HCT116 (cell line): ENCODE results near the gene EP300. TPM values are rescaled to one million over a fixed set of nuclear protein-coding genes. Genes with fewer than 3 reads are reported as not detected.

ENCODE experiments used
- ATAC-seq: fragments of 200-7000 bp; cut with Tn5 transposase; 2 replicates; pipeline ENCODE4 v1.9.1; 2020; ENCODE audit warnings: mild to moderate bottlenecking, moderate library complexity
- BruUV-seq: library from RNA; stranded (reverse); fragments of 400-500 nt; replicated peaks from 2 replicates; lab custom pipeline; 2021; lab: Mats Ljungman, UMichigan
- CTCF ChIA-PET: fragments of 300-600 bp; sonication (Branson Sonifier 250); formaldehyde crosslinking; loops from one replicate; lab custom pipeline; 2021; ENCODE audit warnings: antibody characterized with exemption; lab: Charles Lee
- POLR2A ChIA-PET: fragments of 300-600, 350-600 bp; sonication (Branson Sonifier 250); formaldehyde crosslinking; loops from one replicate; lab custom pipeline; 2021; ENCODE audit warnings: antibody characterized with exemption; lab: Charles Lee
- RAD21 ChIA-PET, 2 experiments: fragments of 300-600 bp; sonication (Branson Sonifier 250); formaldehyde crosslinking; loops; one replicate each; lab custom pipeline; 2023; ENCODE audit warnings: low total read pairs in 2 of 2; ENCODE audit not compliant: uncharacterized antibody in 2 of 2, unreplicated experiment in 2 of 2, low non-redundant PET in 1 of 2; lab: Charles Lee
- DNase-seq: peaks from one replicate; pipeline ENCODE4 v3.0.0-alpha.2; 2010; ENCODE audit warnings: low read depth, low spot score
- H2AFZ ChIP-seq: fragments of 200-600 bp; shearing (Covaris generic), sonication (generic); 2 replicates; pipeline ENCODE4 v1.6.1; 2017; ENCODE audit warnings: low read depth, mixed run types, mixed read lengths, antibody characterized with exemption, low read length; ENCODE audit not compliant: poor library complexity, severe bottlenecking
- H3K27ac ChIP-seq: 2 replicates; pipeline ENCODE4 v1.5.1; 2012; ENCODE audit warnings: low read depth, low read length
- H3K27me3 ChIP-seq: fragments of 200-600 bp; sonication (generic); 2 replicates; pipeline ENCODE4 v1.6.1; 2016; ENCODE audit warnings: mixed run types, low read length, mixed read lengths; ENCODE audit not compliant: insufficient read depth
- H3K36me3 ChIP-seq, 2 experiments: fragments of 200-500 bp in 1 of 2; fragments of 200-600 bp in 1 of 2; sonication (Bioruptor generic) in 1 of 2; sonication (generic) in 1 of 2; 2 replicates each; pipeline versions ENCODE4 v1.5.1 to v1.6.1; 2014 to 2016; ENCODE audit warnings: low read length in 2 of 2, inconsistent platforms in 1 of 2, mixed read lengths in 1 of 2, mixed run types in 1 of 2; ENCODE audit not compliant: insufficient read depth in 2 of 2, control insufficient read depth in 1 of 2
- H3K4me1 ChIP-seq, 2 experiments: fragments of 200-600 bp in 1 of 2; sonication (generic) in 1 of 2; 2 replicates each; pipeline versions ENCODE4 v1.5.1 to v1.6.1; 2012 to 2017; ENCODE audit warnings: low read length in 2 of 2, inconsistent platforms in 1 of 2, mild to moderate bottlenecking in 1 of 2, mixed read lengths in 1 of 2, mixed run types in 1 of 2, moderate library complexity in 1 of 2; ENCODE audit not compliant: insufficient read depth in 2 of 2, control insufficient read depth in 1 of 2
- H3K4me2 ChIP-seq: fragments of 200-600 bp; sonication (generic); 2 replicates; pipeline ENCODE4 v1.6.1; 2017; ENCODE audit warnings: mixed run types, low read length, mixed read lengths
- H3K4me3 ChIP-seq, 2 experiments: fragments of 200-600 bp in 1 of 2; sonication (generic) in 1 of 2; replicated peaks in 1 of 2; 2 replicates each; pipeline ENCODE4 v1.5.1; 2011 to 2016; ENCODE audit warnings: low read length in 2 of 2, control low read depth in 1 of 2, low read depth in 1 of 2, mild to moderate bottlenecking in 1 of 2, mixed read lengths in 1 of 2, mixed run types in 1 of 2
- H3K79me2 ChIP-seq: fragments of 200-600 bp; sonication (generic); 2 replicates; pipeline ENCODE4 v1.6.1; 2017; ENCODE audit warnings: mild to moderate bottlenecking, mixed run types, low read length, moderate library complexity, mixed read lengths; ENCODE audit not compliant: insufficient read depth
- H3K9ac ChIP-seq: fragments of 200-600 bp; sonication (generic); 2 replicates; pipeline ENCODE4 v1.6.1; 2016; ENCODE audit warnings: low read length, mixed read lengths
- H3K9me2 ChIP-seq: fragments of 200-600 bp; sonication (generic), shearing (Covaris generic); 2 replicates; pipeline ENCODE4 v1.6.1; 2017; ENCODE audit warnings: mixed run types, mild to moderate bottlenecking, moderate library complexity; ENCODE audit not compliant: insufficient read depth
- H3K9me3 ChIP-seq, 2 experiments: fragments of 200-500 bp in 1 of 2; fragments of 200-600 bp in 1 of 2; sonication (Bioruptor generic) in 1 of 2; sonication (generic) in 1 of 2; 2 replicates each; pipeline ENCODE4 v1.6.1; 2014 to 2017; ENCODE audit warnings: low read length in 2 of 2, mixed read lengths in 2 of 2, inconsistent platforms in 1 of 2, low read depth in 1 of 2, mild to moderate bottlenecking in 1 of 2, mixed run types in 1 of 2, moderate library complexity in 1 of 2; ENCODE audit not compliant: control insufficient read depth in 1 of 2, insufficient read depth in 1 of 2
- H4K20me1 ChIP-seq: fragments of 200-600 bp; sonication (generic), shearing (Covaris generic); 2 replicates; pipeline ENCODE4 v1.6.1; 2017; ENCODE audit warnings: mixed run types, mild to moderate bottlenecking, moderate library complexity; ENCODE audit not compliant: insufficient read depth
- ATF3 ChIP-seq: IDR thresholded peaks from 2 replicates; pipeline ENCODE4 v1.6.1; 2012
- CBX3 ChIP-seq: IDR thresholded peaks from 2 replicates; pipeline ENCODE4 v1.6.1; 2012; ENCODE audit warnings: low read depth
- CTCF ChIP-seq, 3 experiments: fragments of 200-600 bp in 1 of 3; sonication (generic) in 1 of 3; IDR thresholded peaks in 2 of 3; conservative IDR thresholded peaks in 1 of 3; 2 replicates each; pipeline ENCODE4 v1.5.1; 2012 to 2017; ENCODE audit warnings: low read depth in 2 of 3, low read length in 2 of 3, antibody characterized with exemption in 1 of 3, borderline replicate concordance in 1 of 3, control low read depth in 1 of 3, mild to moderate bottlenecking in 1 of 3, mixed read lengths in 1 of 3, mixed run types in 1 of 3, moderate library complexity in 1 of 3; ENCODE audit not compliant: insufficient read depth in 1 of 3
- EGR1 ChIP-seq: IDR thresholded peaks from 2 replicates; pipeline ENCODE4 v1.6.1; 2012; ENCODE audit warnings: low read depth
- ELF1 ChIP-seq: IDR thresholded peaks from 2 replicates; pipeline ENCODE4 v1.6.1; 2012; ENCODE audit warnings: low read depth, borderline replicate concordance
- EZH2 ChIP-seq: fragments of 200-600 bp; sonication (generic); IDR thresholded peaks from 2 replicates; pipeline ENCODE4 v1.6.1; 2017; ENCODE audit warnings: antibody characterized with exemption, mixed run types
- JUND ChIP-seq: IDR thresholded peaks from 2 replicates; pipeline ENCODE4 v1.6.1; 2012
- MAX ChIP-seq: IDR thresholded peaks from 2 replicates; pipeline ENCODE4 v1.6.1; 2012
- RAD21 ChIP-seq: IDR thresholded peaks from 2 replicates; pipeline ENCODE4 v1.6.1; 2012; ENCODE audit warnings: low read depth, mild to moderate bottlenecking
- SIN3A ChIP-seq: IDR thresholded peaks from 2 replicates; pipeline ENCODE4 v1.6.1; 2012; ENCODE audit warnings: low read depth
- SP1 ChIP-seq: IDR thresholded peaks from 2 replicates; pipeline ENCODE4 v1.6.1; 2012; ENCODE audit warnings: low read depth
- TCF7L2 ChIP-seq: IDR thresholded peaks from 2 replicates; pipeline ENCODE4 v1.7.0; 2011; ENCODE audit warnings: borderline replicate concordance, inconsistent platforms; ENCODE audit not compliant: insufficient read depth, insufficient read length; ENCODE audit errors: extremely low read depth
- YY1 ChIP-seq: IDR thresholded peaks from 2 replicates; pipeline ENCODE4 v1.6.1; 2011; ENCODE audit warnings: low read length, low read depth, moderate library complexity, mild to moderate bottlenecking; ENCODE audit not compliant: insufficient replicate concordance; ENCODE audit errors: extremely low read depth
- ZFX ChIP-seq: fragments of 450-650 bp; IDR thresholded peaks from 2 replicates; pipeline ENCODE4 v1.6.1; 2017
- ZNF274 ChIP-seq: fragments of 200-500 bp; sonication (Bioruptor generic); IDR thresholded peaks from 2 replicates; pipeline ENCODE4 v1.6.1; 2014; ENCODE audit warnings: mild to moderate bottlenecking, low read depth, low read length, inconsistent platforms
- intact Hi-C: fragments of 100-400 bp; cut with micrococcal nuclease; formaldehyde crosslinking; loops from 2 replicates; pipeline ENCODE4 v1.10.0; 2022
- total RNA-seq: library from RNA; stranded (reverse); gene quantifications from one replicate; pipeline ENCODE4 v1.2.1, GENCODE V29; 2021; ENCODE audit not compliant: unreplicated experiment

Gene EP300
- total RNA-seq, 1 experiment from 2014 or later, result 38.8 TPM

- Histone ChIP-seq H3K4me2 (peak overlapping the region; percentile 81), H4K20me1 (peaks cover 27% of the 10 kb centered on the region; the same call in 1 of the 2 replicates), H3K9me2 (no peaks in the 10 kb centered on the region), H3K9me3 (no peaks in the 10 kb centered on the region), H3K36me3 (peaks cover 3 to 17% of the 10 kb centered on the region in 2 experiments; a peak in 1 of 4 replicates), H2AFZ (no peak overlapping the region), H3K27me3 (no peaks in the 10 kb centered on the region), H3K27ac (no peak overlapping the region), H3K9ac (peak overlapping the region; percentile 96), H3K4me1 (peaks cover 13 to 26% of the 10 kb centered on the region in 2 experiments; a peak in 3 of 4 replicates), H3K4me3 (peak overlapping the region; percentile 66 to 72), H3K79me2 (peaks cover 68% of the 10 kb centered on the region)
- CTCF ChIA-PET, result no interaction called here
- no TSS peak for BruUV-seq
- POLR2A ChIA-PET, result no interaction called here
- ATAC-seq (no peak), DNase-seq (no peak)
- TF ChIP-seq MAX, result no peak
- TF ChIP-seq TCF7L2, result no peak
- TF ChIP-seq EGR1, result no peak
- no peak for TF ChIP-seq SP1
- RAD21 ChIA-PET, result no interaction called here
- intact Hi-C loops, result loop anchor here (10.0 kb wide), 2 partner anchors 169 to 351 kb away; partner anchors contain the start of gene TOB2
These were observed 1.7 kb downstream of the EP300 start for GRCh38 chr22:41094041-41094593.

GRCh38 chr22:41096391-41096790 is 4.0 kb downstream of the EP300 start:
- H3K27me3 ChIP-seq, result no peaks in the 10 kb centered on the region
- TF ChIP-seq EZH2 (no peak), EGR1 (no peak), ZNF274 (no peak), SIN3A (no peak), RAD21 (no peak), JUND (no peak), ZFX (no peak), ATF3 (no peak), CBX3 (no peak), YY1 (no peak), ELF1 (no peak), CTCF (IDR thresholded peaks at IDR 0.05 in 2 of 3, conservative IDR thresholded peaks at IDR 0.05 in 1 of 3; ENCODE audit: borderline replicate concordance in 1 of 3, insufficient read depth in 1 of 3, low read depth in 2 of 3, low read length in 2 of 3) (no peak)
- no peak overlapping the region for H3K4me2 ChIP-seq
- peaks cover 91% of the 10 kb centered on the region for H3K79me2 ChIP-seq
- H3K9me3 ChIP-seq, result no peaks in the 10 kb centered on the region
- H3K36me3 ChIP-seq, result peaks cover 3 to 17% of the 10 kb centered on the region in 2 experiments; a peak in 1 of 4 replicates
- no TSS peak for BruUV-seq
- intact Hi-C loops, result loop anchor here (10.0 kb wide), 2 partner anchors 172 to 348 kb away; partner anchors contain the start of gene TOB2
- ChIA-PET POLR2A (interaction anchor here (0.6 to 0.7 kb wide), 2 partner anchors 74 to 1504 kb away, joined by 4 read pairs; no protein-coding TSS in a partner anchor), CTCF (interaction anchor here (0.6 to 0.8 kb wide), 2 partner anchors 151 to 174 kb away, joined by 3 to 5 read pairs; no protein-coding TSS in a partner anchor), RAD21 (interaction anchor here in 1 of 2 experiments (0.6 kb wide), 1 partner anchor 145 kb away, joined by 4 read pairs; the partner anchor contains the start of gene RBX1)
- no peak overlapping the region for H3K4me3 ChIP-seq
- no peaks in the 10 kb centered on the region for H3K9me2 ChIP-seq
- no peak overlapping the region for H3K27ac ChIP-seq
- ATAC-seq (no peak), DNase-seq (no peak)
- no peak overlapping the region for H2AFZ ChIP-seq
- H3K9ac ChIP-seq, result no peak overlapping the region
- H4K20me1 ChIP-seq, result peaks cover 30% of the 10 kb centered on the region; the same call in 1 of the 2 replicates
- peaks cover 11 to 17% of the 10 kb centered on the region in 2 experiments; a peak in 3 of 4 replicates for H3K4me1 ChIP-seq
